Measurements from ENCODE around the gene DELE1.

GRCh38 chr5:141877356-141878185 lies 46.1 kb upstream of the DELE1 start:
- TF ChIP-seq CTCF (IDR thresholded peaks at IDR 0.05; ENCODE audit: low read depth, low read length, missing input control) (no peak), ZBTB33 (IDR thresholded peaks at IDR 0.05) (no peak), GABPA (IDR thresholded peaks at IDR 0.05 in 1 of 2, conservative IDR thresholded peaks at IDR 0.05 in 1 of 2) (no peak), MAX (IDR thresholded peaks at IDR 0.05) (no peak), REST (IDR thresholded peaks at IDR 0.05) (no peak), SP1 (IDR thresholded peaks at IDR 0.05) (no peak), TAF1 (conservative IDR thresholded peaks at IDR 0.05) (no peak), HNF4A (conservative IDR thresholded peaks at IDR 0.05) (no peak), JUND (IDR thresholded peaks at IDR 0.05) (no peak)

Measured in liver (tissue), 3 donors.